Measurements from ENCODE around the gene CNTN4. TPM values are rescaled to one million over a fixed set of nuclear protein-coding genes. Genes with fewer than 3 reads are reported as not detected.

Gene CNTN4
- total RNA-seq, 1 experiment from 2014 or later: 1.6 TPM

- no peaks in the 10 kb centered on the region for H3K36me3 Mint-ChIP-seq (ENCODE audit: insufficient read depth in 1 of 3, low read depth in 3 of 3)
- no peak overlapping the region for H3K4me2 ChIP-seq (ENCODE audit: insufficient read depth, insufficient read length, low read length)
- no peaks in the 10 kb centered on the region for H3K9me3 Mint-ChIP-seq
Observed at GRCh38 chr3:2516762-2517441, 418.2 kb downstream of the CNTN4 start.

More at GRCh38 chr3:2516762-2517441, 418.2 kb downstream of the CNTN4 start:
- Histone ChIP-seq H4K20me1 (ENCODE audit: control insufficient read depth, insufficient read depth, insufficient read length) (no peaks in the 10 kb centered on the region), H3K4me1 (ENCODE audit: insufficient read depth, low read length) (no peaks in the 10 kb centered on the region), H2BK5ac (ENCODE audit: insufficient read length, low read length) (no peak overlapping the region), H3K27me3 (ENCODE audit: insufficient read depth, low read length) (no peaks in the 10 kb centered on the region), H4K5ac (ENCODE audit: insufficient read length, low read depth, low read length) (no peak overlapping the region), H2BK12ac (ENCODE audit: insufficient read length, low read depth, low read length) (no peak overlapping the region), H3K4ac (ENCODE audit: low read depth, low read length) (no peak overlapping the region), H3K23ac (ENCODE audit: insufficient read length, low read depth, low read length) (no peak overlapping the region), H3K9me3 (ENCODE audit: control insufficient read depth, low read depth, low read length) (no peaks in the 10 kb centered on the region), H3K14ac (ENCODE audit: insufficient read depth, low read length) (no peak overlapping the region), H4K91ac (ENCODE audit: insufficient read length, low read depth, low read length) (no peak overlapping the region), H4K8ac (replicated peaks; ENCODE audit: insufficient read length, low read depth, low read length) (no peak overlapping the region), H3K79me2 (ENCODE audit: insufficient read depth, low read length) (no peaks in the 10 kb centered on the region), H3K27ac (ENCODE audit: insufficient read length, low read depth, low read length) (no peak overlapping the region), H3K18ac (ENCODE audit: insufficient read length, low read depth, low read length) (no peak overlapping the region), H2BK120ac (ENCODE audit: low read depth, low read length, poor library complexity, severe bottlenecking) (no peak overlapping the region), H2AK5ac (ENCODE audit: insufficient read length, low read length) (no peak overlapping the region), H2BK15ac (ENCODE audit: low read depth, low read length) (no peak overlapping the region), H2BK20ac (ENCODE audit: low read depth, low read length, poor library complexity, severe bottlenecking) (no peak overlapping the region), H3K23me2 (ENCODE audit: insufficient read length, low read depth, low read length, poor library complexity, severe bottlenecking) (no peaks in the 10 kb centered on the region), H3K56ac (ENCODE audit: insufficient read length, low read depth, low read length) (no peak overlapping the region), H3K79me1 (ENCODE audit: insufficient read depth, low read depth, low read length, poor library complexity, severe bottlenecking) (no peaks in the 10 kb centered on the region), H3T11ph (ENCODE audit: low read length) (no peak overlapping the region), H2AFZ (ENCODE audit: low read length) (no peak overlapping the region), H3K9ac (ENCODE audit: extremely low read depth, insufficient read length, low read length) (no peak overlapping the region)
- H3K27me3 Mint-ChIP-seq (ENCODE audit: low read depth): peaks cover 14% of the 10 kb centered on the region
- no peak overlapping the region for H3K27ac Mint-ChIP-seq
- no peak for DNase-seq
- H3K4me1 Mint-ChIP-seq: peaks cover 3 to 6% of the 10 kb centered on the region in 2 experiments; a peak in 3 of 4 replicates
- TF ChIP-seq CTCF (conservative IDR thresholded peaks at IDR 0.05): no peak
- WGBS (ENCODE audit: extremely low coverage, insufficient read length, low lambda C conversion rate): no CpG with 5 or more reads among the region's 1 CpG
- no peak overlapping the region for H3K4me3 Mint-ChIP-seq

Data from H9 (cell line).